A549 treated with ZK216348 at 1 μM for 4 hours (cell line): ENCODE results near the gene SCYGR3. TPM values are rescaled to one million over a fixed set of nuclear protein-coding genes. Genes with fewer than 3 reads are reported as not detected.

ENCODE experiments used
- total RNA-seq: library from RNA; stranded (reverse); fragments of 200-300 nt; extraction: Qiagen RNA extraction; gene quantifications from 5 replicates; pipeline ENCODE4 v1.2.3, GENCODE V29; 2022; ENCODE audit warnings: low read depth

SCYGR3 gene
- total RNA-seq = not detected in 5 replicates

GRCh38 chr2:227614740-227615139 lies at the start of gene SCYGR3:
SCYGR3 (minus strand) TSS chr2:227614840; CDS start chr2:227614840, 0 bp downstream.

DNA sequence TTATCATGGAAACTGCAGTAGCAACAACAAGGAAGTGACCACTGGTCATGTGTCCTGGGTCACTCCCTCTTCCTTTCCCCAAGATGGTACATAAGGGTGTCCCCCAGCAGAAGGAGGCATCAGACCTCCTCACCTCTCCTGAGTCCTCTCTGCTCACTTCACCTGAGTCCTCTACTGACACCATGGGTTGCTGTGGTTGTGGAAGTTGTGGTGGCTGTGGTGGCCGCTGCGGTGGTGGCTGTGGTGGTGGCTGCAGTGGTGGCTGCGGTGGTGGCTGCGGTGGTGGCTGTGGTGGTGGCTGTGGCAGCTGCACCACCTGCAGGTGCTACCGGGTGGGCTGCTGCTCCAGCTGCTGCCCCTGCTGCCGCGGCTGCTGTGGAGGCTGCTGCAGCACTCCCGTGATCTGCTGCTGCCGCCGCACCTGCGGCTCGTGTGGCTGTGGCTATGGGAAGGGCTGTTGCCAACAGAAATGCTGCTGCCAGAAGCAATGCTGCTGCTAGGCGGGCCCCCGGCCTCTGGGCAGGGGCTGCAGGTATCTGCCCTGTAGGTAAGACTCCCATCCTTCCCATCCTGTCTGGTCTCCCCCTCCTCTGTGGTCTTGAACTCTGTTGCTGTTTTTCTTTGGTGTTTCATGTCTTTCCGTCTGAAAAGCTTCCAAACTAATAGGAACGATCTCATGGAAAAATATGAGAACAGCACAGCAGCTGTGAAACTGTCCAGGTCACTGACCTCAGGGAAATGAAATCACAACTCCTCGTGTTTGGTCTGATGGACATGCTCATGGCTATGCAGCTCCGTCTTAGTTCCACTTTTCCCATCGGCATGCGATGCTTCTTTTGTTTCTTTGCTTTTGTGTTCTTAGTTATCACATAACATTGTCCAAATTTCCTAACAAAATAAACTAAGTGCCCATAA lies 2.9 kb upstream of the SCYGR3 start, which contains the start of gene SCYGR4:
TSS of gene SCYGR4 (plus strand) at position 183 of the 915 bp plus-strand sequence. CDS start at position 183, 0 bp downstream.

GRCh38 chr2:227598835-227599503 lies 15.7 kb downstream of the SCYGR3 start, which contains the start of gene SCYGR2:
SCYGR2 (plus strand) TSS chr2:227598893; CDS start chr2:227598893, 0 bp downstream.

Other genes with a start within 250 kb of the SCYGR3 start
- 5.9 to 9.9 TPM (median 8.4 TPM) in 5 replicates for gene TM4SF20, start 235.5 kb downstream of the SCYGR3 start, total RNA-seq
- gene SCYGR1, start 226.9 kb downstream of the SCYGR3 start, total RNA-seq = not detected in 5 replicates
- gene AGFG1, start 142.7 kb downstream of the SCYGR3 start, total RNA-seq = 101 to 140 TPM (median 120 TPM) in 5 replicates
- gene SCYGR2, start 15.9 kb downstream of the SCYGR3 start, total RNA-seq = not detected in 5 replicates
- not detected in 5 replicates for gene SCYGR4, start 2.7 kb upstream of the SCYGR3 start, total RNA-seq
- not detected in 5 replicates for gene SCYGR5, start 52.0 kb upstream of the SCYGR3 start, total RNA-seq
- 2.4 to 3.0 TPM (median 2.9 TPM) in 5 replicates for gene SLC19A3, start 103.2 kb upstream of the SCYGR3 start, total RNA-seq
- gene SCYGR6, start 109.9 kb upstream of the SCYGR3 start, total RNA-seq = not detected in 5 replicates
- gene SCYGR7, start 113.5 kb upstream of the SCYGR3 start, total RNA-seq = not detected in 5 replicates
- gene SCYGR8, start 131.1 kb upstream of the SCYGR3 start, total RNA-seq = not detected in 5 replicates
- 3.4 to 9.4 TPM (median 4.8 TPM) in 5 replicates for gene CCL20, start 199.0 kb upstream of the SCYGR3 start, total RNA-seq